MM.1S (cell line): Measurements from ENCODE around the gene NME1.

ENCODE experiments used
- DNase-seq: peaks from one replicate; pipeline ENCODE4 v3.0.0-alpha.2; 2015
- H2AFZ ChIP-seq: fragments of 300-600 bp; sonication (generic); 2 replicates; pipeline ENCODE4 v1.6.0; 2016; ENCODE audit warnings: antibody characterized with exemption, low read length
- H3F3A ChIP-seq: fragments of 300-600 bp; sonication (generic); 2 replicates; pipeline ENCODE4 v1.6.1; 2016; ENCODE audit warnings: mild to moderate bottlenecking, antibody characterized with exemption, low read length, moderate library complexity, mixed read lengths; ENCODE audit not compliant: insufficient read depth
- H3K27ac ChIP-seq: fragments of 300-600 bp; sonication (generic); 2 replicates; pipeline ENCODE4 v1.5.1; 2016; ENCODE audit warnings: mild to moderate bottlenecking, low read length
- H3K27me3 ChIP-seq: fragments of 300-600 bp; sonication (generic); replicated peaks from 2 replicates; pipeline ENCODE4 v1.6.0; 2016; ENCODE audit warnings: low read length; ENCODE audit not compliant: insufficient read depth
- H3K36me3 ChIP-seq: fragments of 300-600 bp; sonication (generic); replicated peaks from 2 replicates; pipeline ENCODE4 v1.6.1; 2016; ENCODE audit warnings: mild to moderate bottlenecking, low read length, mixed read lengths; ENCODE audit not compliant: insufficient read depth
- H3K4me1 ChIP-seq: fragments of 300-600 bp; sonication (generic); 2 replicates; pipeline ENCODE4 v1.6.1; 2016; ENCODE audit warnings: low read length, mixed read lengths
- H3K4me2 ChIP-seq: fragments of 300-600 bp; sonication (generic); 2 replicates; pipeline ENCODE4 v1.6.0; 2016; ENCODE audit warnings: low read depth, low read length
- H3K4me3 ChIP-seq: fragments of 300-600 bp; sonication (generic); 2 replicates; pipeline ENCODE4 v1.5.1; 2016; ENCODE audit warnings: low read length, mixed read lengths
- H3K79me2 ChIP-seq: fragments of 300-600 bp; sonication (generic); 2 replicates; pipeline ENCODE4 v1.6.1; 2016; ENCODE audit warnings: mixed run types, low read length, mixed read lengths
- H3K9ac ChIP-seq: fragments of 300-600 bp; sonication (generic); 2 replicates; pipeline ENCODE4 v1.6.1; 2016; ENCODE audit warnings: low read length, mixed read lengths
- H3K9me2 ChIP-seq: fragments of 300-600 bp; sonication (generic); replicated peaks from 2 replicates; pipeline ENCODE4 v1.6.1; 2016; ENCODE audit warnings: mild to moderate bottlenecking, low read length, mixed read lengths; ENCODE audit not compliant: insufficient read depth
- H3K9me3 ChIP-seq: fragments of 300-600 bp; sonication (generic); replicated peaks from 2 replicates; pipeline ENCODE4 v1.6.1; 2016; ENCODE audit warnings: mild to moderate bottlenecking, low read length, mixed read lengths; ENCODE audit not compliant: insufficient read depth
- H4K20me1 ChIP-seq: fragments of 300-600 bp; sonication (generic); 2 replicates; pipeline ENCODE4 v1.6.1; 2016; ENCODE audit warnings: mild to moderate bottlenecking, low read length, moderate library complexity, mixed read lengths; ENCODE audit not compliant: insufficient read depth
- CTCF ChIP-seq: fragments of 300-600 bp; sonication (generic); IDR thresholded peaks from 2 replicates; pipeline ENCODE4 v1.5.1; 2016; ENCODE audit warnings: antibody characterized with exemption, low read length, mixed read lengths
- EZH2 ChIP-seq: fragments of 300-600 bp; sonication (generic); optimal IDR thresholded peaks from 2 replicates; pipeline ENCODE3; 2017; ENCODE audit warnings: low read depth, mild to moderate bottlenecking, antibody characterized with exemption, low read length, mixed read lengths
- EZH2phosphoT487 ChIP-seq: fragments of 300-600 bp; sonication (generic); IDR thresholded peaks from 2 replicates; pipeline ENCODE4 v1.6.1; 2018; ENCODE audit warnings: antibody characterized with exemption, low read length

NME1 gene

GRCh38 chr17:51191895-51192294, 38.5 kb downstream of the NME1 start:
- H3K27me3 ChIP-seq = no peaks in the 10 kb centered on the region
- no peaks in the 10 kb centered on the region for H4K20me1 ChIP-seq
- no peak overlapping the region for H3K4me3 ChIP-seq
- no peak overlapping the region for H3K4me2 ChIP-seq
- H3F3A ChIP-seq = no peaks in the 10 kb centered on the region
- no peaks in the 10 kb centered on the region for H3K4me1 ChIP-seq
- peaks cover 9% of the 10 kb centered on the region; the same call in 1 of the 2 replicates for H3K36me3 ChIP-seq
- no peak overlapping the region for H3K27ac ChIP-seq
- no peaks in the 10 kb centered on the region for H3K9me3 ChIP-seq
- H2AFZ ChIP-seq = no peak overlapping the region
- H3K9me2 ChIP-seq = no peaks in the 10 kb centered on the region
- DNase-seq = no peak
- no peaks in the 10 kb centered on the region for H3K79me2 ChIP-seq
- TF ChIP-seq EZH2phosphoT487 = no peak
- TF ChIP-seq EZH2 = no peak
- no peak for TF ChIP-seq CTCF
- no peak overlapping the region for H3K9ac ChIP-seq

- no peaks in the 10 kb centered on the region for H4K20me1 ChIP-seq
- H3K4me2 ChIP-seq = no peak overlapping the region
- peaks cover 4% of the 10 kb centered on the region; the same call in 1 of the 2 replicates for H3K36me3 ChIP-seq
- H3K27ac ChIP-seq = no peak overlapping the region
- no peak overlapping the region for H3K4me3 ChIP-seq
- H3K27me3 ChIP-seq = no peaks in the 10 kb centered on the region
- H3K9me3 ChIP-seq = no peaks in the 10 kb centered on the region
- H3K79me2 ChIP-seq = no peaks in the 10 kb centered on the region
- no peaks in the 10 kb centered on the region for H3F3A ChIP-seq
- DNase-seq = no peak
- H2AFZ ChIP-seq = no peak overlapping the region
- H3K9me2 ChIP-seq = no peaks in the 10 kb centered on the region
- no peak overlapping the region for H3K9ac ChIP-seq
- H3K4me1 ChIP-seq = no peaks in the 10 kb centered on the region
- TF ChIP-seq CTCF = no peak
- no peak for TF ChIP-seq EZH2
- TF ChIP-seq EZH2phosphoT487 = no peak
These were observed 44.4 kb downstream of the NME1 start for GRCh38 chr17:51197754-51198153.

GRCh38 chr17:51200295-51200694, 46.9 kb downstream of the NME1 start:
- Histone ChIP-seq H3K27ac (no peak overlapping the region), H3F3A (no peaks in the 10 kb centered on the region), H3K9ac (no peak overlapping the region), H3K79me2 (no peaks in the 10 kb centered on the region), H3K4me1 (no peaks in the 10 kb centered on the region), H3K9me3 (no peaks in the 10 kb centered on the region), H2AFZ (no peak overlapping the region), H3K4me3 (no peak overlapping the region), H3K9me2 (no peaks in the 10 kb centered on the region), H3K36me3 (no peaks in the 10 kb centered on the region; the same call in 1 of the 2 replicates), H3K4me2 (no peak overlapping the region), H3K27me3 (no peaks in the 10 kb centered on the region), H4K20me1 (no peaks in the 10 kb centered on the region)
- no peak for DNase-seq
- no peak for TF ChIP-seq EZH2phosphoT487
- TF ChIP-seq EZH2 = no peak
- no peak for TF ChIP-seq CTCF
